Measurements from ENCODE around the gene THYN1.
"Not testable (repeated sequence)": the region's sequence is repeated elsewhere in the genome, so short reads cannot be mapped to it uniquely, and the experiment has no call there.

Gene THYN1

DNA sequence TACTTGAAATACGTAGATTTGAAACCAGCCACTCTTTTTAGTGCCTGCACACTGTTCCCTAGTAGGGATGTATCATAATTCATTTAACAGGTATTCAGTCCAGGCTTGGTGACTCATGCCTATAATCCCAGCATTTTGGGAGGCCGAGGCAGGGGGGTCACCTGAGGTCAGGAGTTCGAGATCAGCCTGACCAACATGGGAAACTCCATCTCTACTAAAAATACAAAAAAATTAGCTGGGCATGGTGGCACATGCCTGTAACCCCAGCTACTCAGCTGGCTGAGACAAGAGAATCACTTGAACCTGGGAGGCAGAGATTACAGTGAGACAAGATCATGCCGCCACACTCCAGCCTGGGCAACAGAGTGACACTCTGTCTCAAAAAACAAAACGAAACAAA is 31.2 kb upstream of the THYN1 start:
- not testable (repeated sequence) for H3K27ac ChIP-seq (ENCODE audit: low read depth, low read length); H3K4me1 ChIP-seq (ENCODE audit: insufficient read depth, low read length); H3K9ac ChIP-seq (ENCODE audit: low read depth, low read length); H3K9me3 ChIP-seq (ENCODE audit: insufficient read depth, low read depth, low read length); H3K4me3 ChIP-seq (ENCODE audit: low read length); H3K27me3 ChIP-seq (ENCODE audit: insufficient read depth, low read length)
- WGBS, result 96% methylated on average over 5 of the region's 5 CpGs
- H3K36me3 ChIP-seq (ENCODE audit: insufficient read depth, low read length), result peaks cover 13% of the 10 kb centered on the region

DNA sequence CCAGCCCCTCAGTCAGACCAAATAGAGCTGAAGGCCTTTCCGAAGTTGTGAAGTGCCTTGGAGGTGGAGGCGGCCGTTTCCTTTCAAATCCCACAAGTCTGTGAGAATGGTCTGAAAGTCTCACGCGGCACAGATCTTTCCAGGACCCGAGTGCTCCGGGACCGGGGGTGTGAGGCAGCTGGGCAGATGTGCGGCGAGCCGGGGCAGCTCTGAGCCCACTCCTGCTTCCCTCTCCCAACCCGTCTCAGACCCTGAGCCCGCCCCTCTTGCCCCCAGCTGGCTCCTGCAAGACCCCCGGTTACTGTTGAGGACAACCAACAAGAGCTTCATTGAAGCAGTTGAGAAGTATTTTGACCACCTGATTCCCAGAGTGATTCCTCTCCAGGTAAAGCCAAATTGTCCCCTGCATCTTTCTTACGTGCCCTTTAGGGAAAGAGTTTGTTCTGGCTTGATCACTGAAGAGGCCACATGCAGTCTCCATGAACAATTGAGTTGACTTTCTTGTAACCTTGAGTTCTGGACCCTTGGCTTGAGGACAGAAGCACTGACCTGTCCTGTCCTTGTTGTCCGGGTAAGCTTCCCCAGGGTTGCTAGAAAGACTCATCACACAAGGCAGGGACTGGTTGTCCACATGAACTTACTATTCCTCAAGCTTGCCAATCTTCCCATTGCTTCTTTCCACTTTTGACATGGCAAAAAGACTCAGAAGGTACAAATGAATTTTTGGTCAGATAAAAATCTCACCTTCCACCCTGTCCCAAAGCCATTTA is 30.5 kb upstream of the THYN1 start:
- Histone ChIP-seq H3K27me3 (ENCODE audit: insufficient read depth, low read length) (peaks cover 2% of the 10 kb centered on the region; the same call in 1 of the 2 replicates), H3K4me1 (ENCODE audit: insufficient read depth, low read length) (0 out of 2 replicates have a peak, but pooled peaks cover 4% of the 10 kb centered on the region), H3K27ac (ENCODE audit: low read depth, low read length) (no peak overlapping the region), H3K9ac (ENCODE audit: low read depth, low read length) (no peak overlapping the region), H3K36me3 (ENCODE audit: insufficient read depth, low read length) (peaks cover 17% of the 10 kb centered on the region), H3K4me3 (ENCODE audit: low read length) (no peak overlapping the region), H3K9me3 (ENCODE audit: insufficient read depth, low read depth, low read length) (no peaks in the 10 kb centered on the region)
- WGBS, result 92% methylated on average over 16 of the region's 16 CpGs

DNA sequence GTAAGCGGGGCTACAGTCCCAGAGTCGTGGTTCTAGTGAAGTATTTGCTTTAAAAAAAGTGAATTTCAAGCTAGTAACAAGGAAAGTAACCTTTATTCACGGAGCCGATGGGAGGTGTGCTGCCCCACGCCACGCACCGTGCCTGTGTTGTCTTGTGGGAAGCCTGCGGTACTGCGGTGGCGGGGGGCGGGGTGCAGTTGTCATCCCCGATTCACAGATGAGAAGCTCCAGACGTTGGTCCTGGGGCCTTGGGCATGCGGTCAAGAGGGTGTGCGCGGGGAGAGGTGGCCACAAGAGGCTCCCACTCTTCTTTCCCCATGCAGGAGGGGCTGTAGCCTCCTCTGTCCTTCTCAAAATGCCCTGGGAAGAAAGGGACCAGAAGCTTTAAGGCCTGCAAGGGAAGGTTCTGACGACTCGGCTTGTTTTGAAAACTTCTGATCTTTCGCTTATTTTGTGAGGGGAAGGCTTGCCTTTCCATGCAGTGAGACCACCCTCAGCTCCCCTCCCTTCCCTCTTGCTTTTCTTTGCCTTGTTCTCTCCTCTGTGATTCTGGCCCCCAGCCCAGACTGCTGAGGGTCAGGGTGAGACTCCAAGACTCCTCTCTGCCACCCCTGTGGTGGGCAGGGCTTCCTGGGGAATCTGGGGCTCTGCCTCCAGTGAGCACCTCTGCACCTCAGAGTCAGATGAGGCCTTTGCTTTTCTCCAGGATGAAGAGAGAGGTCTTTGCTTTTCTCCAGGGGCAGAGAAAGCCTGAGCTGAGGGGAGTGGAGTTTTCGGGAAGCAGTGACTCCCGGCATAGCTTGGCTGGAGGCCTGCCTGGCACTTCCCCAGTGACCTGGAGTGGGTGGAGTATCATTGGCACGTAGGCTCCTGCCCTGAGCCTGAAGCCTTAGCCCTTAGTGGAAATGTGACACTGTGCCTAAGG is 29.2 kb upstream of the THYN1 start:
- Histone ChIP-seq H3K27ac (ENCODE audit: low read depth, low read length) (no peak overlapping the region), H3K9me3 (ENCODE audit: insufficient read depth, low read depth, low read length) (no peaks in the 10 kb centered on the region), H3K4me3 (ENCODE audit: low read length) (no peak overlapping the region), H3K27me3 (ENCODE audit: insufficient read depth, low read length) (peaks cover 15% of the 10 kb centered on the region; the same call in 1 of the 2 replicates), H3K4me1 (ENCODE audit: insufficient read depth, low read length) (no peaks in the 10 kb centered on the region), H3K36me3 (ENCODE audit: insufficient read depth, low read length) (peaks cover 20% of the 10 kb centered on the region), H3K9ac (ENCODE audit: low read depth, low read length) (no peak overlapping the region)
- 91% methylated on average over 22 of the region's 22 CpGs for WGBS

DNA sequence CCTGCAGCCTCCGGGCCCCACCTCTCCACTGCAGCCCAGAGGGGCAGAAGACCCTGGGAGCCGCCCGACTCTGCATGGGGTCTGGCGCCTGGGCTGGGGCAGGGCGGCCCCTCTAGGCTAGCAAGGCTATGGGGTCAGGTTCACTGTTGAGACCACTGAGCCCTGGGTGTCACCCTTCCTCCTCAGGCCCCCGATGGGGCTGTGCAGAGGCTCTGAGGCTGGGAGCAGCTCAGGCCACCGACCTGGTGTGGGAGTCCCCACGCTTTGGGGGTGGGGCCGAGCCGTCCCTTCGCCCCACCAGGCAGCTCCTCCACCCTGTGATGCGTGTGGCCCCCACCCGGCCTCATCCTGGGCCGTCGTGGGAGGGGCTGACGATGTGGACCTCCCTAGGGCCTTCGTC is 28.5 kb upstream of the THYN1 start:
- not testable (repeated sequence) for H3K4me3 ChIP-seq (ENCODE audit: low read length); H3K27ac ChIP-seq (ENCODE audit: low read depth, low read length)
- H3K27me3 ChIP-seq (ENCODE audit: insufficient read depth, low read length), result peaks cover 22% of the 10 kb centered on the region; the same call in 1 of the 2 replicates

DNA sequence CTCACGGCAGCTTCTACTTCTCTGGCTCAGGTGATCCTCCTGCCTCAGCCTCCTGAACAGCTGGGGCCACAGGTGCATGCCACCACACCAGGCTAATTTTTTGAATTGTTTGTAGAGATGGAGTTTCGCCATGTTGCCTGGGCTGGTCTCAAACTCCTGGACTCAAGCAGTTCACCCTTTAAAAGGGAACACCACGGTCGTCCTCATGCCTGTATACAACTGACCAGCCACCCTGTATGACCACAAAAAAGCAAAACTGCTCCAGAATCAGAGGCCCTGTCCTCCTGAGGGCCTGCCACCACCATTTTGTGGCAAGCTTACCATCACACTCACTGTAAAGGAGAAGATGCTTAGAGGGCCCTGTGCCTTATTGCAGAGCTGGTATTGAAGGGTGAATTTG is 25.2 kb upstream of the THYN1 start:
- Histone ChIP-seq H3K9me3 (ENCODE audit: insufficient read depth, low read depth, low read length) (no peaks in the 10 kb centered on the region), H3K9ac (ENCODE audit: low read depth, low read length) (no peak overlapping the region), H3K36me3 (ENCODE audit: insufficient read depth, low read length) (peaks cover 7% of the 10 kb centered on the region; the same call in 1 of the 2 replicates), H3K27ac (ENCODE audit: low read depth, low read length) (no peak overlapping the region), H3K4me3 (ENCODE audit: low read length) (no peak overlapping the region), H3K4me1 (ENCODE audit: insufficient read depth, low read length) (peaks cover 15% of the 10 kb centered on the region), H3K27me3 (ENCODE audit: insufficient read depth, low read length) (peaks cover 55% of the 10 kb centered on the region)
- 87% methylated on average over 4 of the region's 4 CpGs for WGBS

More for the DNA sequence above, 28.5 kb upstream of the THYN1 start:
- not testable (repeated sequence) for H3K9ac ChIP-seq (ENCODE audit: low read depth, low read length); H3K4me1 ChIP-seq (ENCODE audit: insufficient read depth, low read length); H3K9me3 ChIP-seq (ENCODE audit: insufficient read depth, low read depth, low read length)
- 83% methylated on average over 10 of the region's 17 CpGs for WGBS
- peaks cover 20% of the 10 kb centered on the region for H3K36me3 ChIP-seq (ENCODE audit: insufficient read depth, low read length)

DNA sequence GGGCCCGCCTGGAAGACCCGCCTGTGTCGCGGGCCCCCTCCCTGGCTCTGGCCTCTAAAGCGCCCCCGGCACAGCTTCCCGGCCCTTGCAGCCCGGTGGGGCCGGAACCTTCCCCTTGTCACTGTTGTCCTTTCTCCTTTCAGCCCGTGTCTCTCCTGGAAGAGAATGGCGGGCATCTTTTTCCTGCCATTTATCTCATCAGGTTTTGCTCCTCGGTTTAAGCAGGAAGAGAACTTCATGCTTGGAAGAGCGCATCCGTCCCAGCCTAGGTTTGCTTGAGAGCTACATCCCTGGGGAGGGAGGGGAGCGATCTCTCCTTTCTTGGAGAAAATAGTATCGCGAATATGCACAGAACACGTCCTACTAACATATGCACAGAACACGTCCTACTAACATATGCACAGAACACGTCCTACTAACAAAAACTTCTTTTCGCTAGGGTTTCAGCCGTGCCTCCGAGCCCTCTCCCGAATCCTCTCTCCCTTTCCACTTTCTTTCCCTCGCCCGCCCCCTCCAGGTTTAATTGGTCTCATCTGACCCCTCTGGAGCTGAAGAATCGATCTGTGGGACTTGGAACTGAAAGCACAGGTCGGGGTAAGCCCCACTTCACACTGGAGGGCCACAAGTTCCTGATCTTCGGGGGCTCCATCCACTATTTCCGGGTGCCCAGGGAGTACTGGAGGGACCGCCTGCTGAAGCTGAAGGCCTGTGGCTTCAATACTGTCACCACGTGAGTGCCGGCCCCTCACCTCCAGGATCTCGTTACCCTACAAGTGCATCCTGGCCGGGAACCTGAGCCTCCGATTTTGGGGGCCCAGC is 24.2 kb upstream of the THYN1 start:
- Histone ChIP-seq H3K4me1 (ENCODE audit: insufficient read depth, low read length) (peaks cover 22% of the 10 kb centered on the region), H3K27ac (ENCODE audit: low read depth, low read length) (no peak overlapping the region), H3K9ac (ENCODE audit: low read depth, low read length) (peak overlapping the region; percentile 65), H3K4me3 (ENCODE audit: low read length) (peak overlapping the region; percentile 76), H3K9me3 (ENCODE audit: insufficient read depth, low read depth, low read length) (no peaks in the 10 kb centered on the region), H3K36me3 (ENCODE audit: insufficient read depth, low read length) (peaks cover 7% of the 10 kb centered on the region; the same call in 1 of the 2 replicates), H3K27me3 (ENCODE audit: insufficient read depth, low read length) (peaks cover 65% of the 10 kb centered on the region)
- 12% methylated on average over 36 of the region's 36 CpGs for WGBS

DNA sequence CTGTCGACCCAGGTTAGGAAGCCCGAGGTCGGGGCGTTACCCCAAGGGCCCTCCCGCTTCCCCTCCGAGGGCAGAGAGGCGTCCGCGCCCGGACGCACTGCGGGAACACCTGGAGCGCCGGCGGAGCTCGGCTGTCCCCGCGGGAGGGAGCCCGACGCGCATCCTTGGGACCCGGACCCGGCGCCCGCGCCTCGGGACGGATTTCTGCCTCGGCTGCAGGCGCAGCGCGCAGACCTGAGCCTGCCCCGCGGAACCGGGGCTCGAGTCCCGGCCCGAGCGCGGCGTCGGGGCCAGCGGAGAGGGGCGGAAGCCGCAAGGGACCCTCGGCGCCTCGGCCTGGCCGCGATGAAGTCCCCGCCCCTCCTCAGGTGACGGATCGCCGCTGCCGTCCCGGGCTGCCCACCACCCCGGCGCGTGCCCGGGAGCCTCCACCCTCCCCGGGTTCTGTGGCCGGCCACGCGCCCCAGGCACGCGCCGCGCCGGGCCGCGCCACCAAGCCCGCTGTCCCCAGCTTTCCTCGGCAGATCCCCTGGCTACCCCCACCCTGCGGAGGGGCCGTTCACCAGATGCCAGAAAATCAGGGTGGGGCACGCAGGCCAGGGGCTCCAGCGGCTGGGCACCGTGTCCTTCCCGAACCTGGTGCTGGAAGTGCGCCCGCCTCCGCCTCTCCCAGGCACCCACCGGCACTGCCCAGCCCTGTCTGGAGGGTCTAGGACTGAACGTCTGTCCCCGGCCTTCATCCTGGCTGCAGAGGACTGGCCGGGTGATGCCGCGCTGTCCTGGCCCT is 23.4 kb upstream of the THYN1 start:
- no peaks in the 10 kb centered on the region for H3K9me3 ChIP-seq (ENCODE audit: insufficient read depth, low read depth, low read length)
- H3K4me3 ChIP-seq (ENCODE audit: low read length), result peak overlapping the region; percentile 76
- H3K27me3 ChIP-seq (ENCODE audit: insufficient read depth, low read length), result peaks cover 71% of the 10 kb centered on the region
- H3K9ac ChIP-seq (ENCODE audit: low read depth, low read length), result peak overlapping the region; percentile 65
- WGBS, result under 1% methylated on average over 88 of the region's 88 CpGs
- H3K27ac ChIP-seq (ENCODE audit: low read depth, low read length), result no peak overlapping the region
- H3K36me3 ChIP-seq (ENCODE audit: insufficient read depth, low read length), result peaks cover 7% of the 10 kb centered on the region; the same call in 1 of the 2 replicates
- peaks cover 31% of the 10 kb centered on the region for H3K4me1 ChIP-seq (ENCODE audit: insufficient read depth, low read length)

DNA sequence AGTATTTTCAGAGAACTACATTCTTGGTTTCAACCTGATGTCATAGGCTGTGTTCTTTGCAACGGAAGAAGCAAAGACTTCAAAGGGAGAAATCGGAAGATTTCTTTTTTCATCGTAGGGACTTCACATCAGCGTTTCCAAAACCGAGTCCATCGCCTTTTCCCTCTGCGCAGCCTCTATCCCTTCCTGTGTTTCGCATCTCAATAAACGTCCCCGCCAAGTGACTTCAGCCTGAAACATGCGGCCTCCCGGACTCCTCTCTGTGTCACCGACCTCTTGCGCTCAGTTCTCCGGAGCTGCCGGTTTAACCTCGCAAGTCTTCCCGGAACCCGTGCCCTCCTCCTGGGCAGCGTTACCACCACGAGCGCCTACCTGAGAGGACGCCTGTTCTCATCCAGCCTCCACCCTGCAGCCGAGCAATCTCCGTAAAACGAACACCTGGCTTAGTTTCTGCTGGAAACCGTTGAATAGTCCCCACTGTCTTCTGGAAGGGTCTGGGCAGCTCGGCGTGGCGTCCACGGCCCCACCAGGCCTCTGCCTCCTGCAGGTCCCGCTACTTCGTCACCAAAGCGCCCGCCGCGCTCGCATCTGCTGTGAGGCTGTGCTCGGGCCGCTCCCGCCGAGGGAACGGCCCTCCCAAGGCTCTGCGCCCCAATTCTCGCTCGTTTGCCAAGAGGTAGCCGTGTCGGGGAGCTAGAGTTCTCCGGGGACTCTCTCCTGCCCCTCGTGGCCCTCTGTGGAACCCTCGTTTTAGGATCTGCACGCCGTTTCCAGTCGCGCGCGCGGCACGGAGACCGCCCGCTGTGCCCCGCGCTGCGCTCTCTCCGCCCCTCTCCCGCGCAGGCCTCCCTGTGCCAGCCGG is 22.6 kb upstream of the THYN1 start, which contains the start of gene GLB1L3:
Gene GLB1L3, plus strand, starts transcription at position 846 of the 862 bp plus-strand sequence. CDS start 362 bp downstream, outside the sequence.
- Histone ChIP-seq H3K27me3 (ENCODE audit: insufficient read depth, low read length) (peaks cover 72% of the 10 kb centered on the region), H3K27ac (ENCODE audit: low read depth, low read length) (peak within 1 kb of the TSS; percentile 7; the same call in 1 of the 2 replicates), H3K9ac (ENCODE audit: low read depth, low read length) (peak within 1 kb of the TSS; percentile 65), H3K4me3 (ENCODE audit: low read length) (peak within 1 kb of the TSS; percentile 76), H3K4me1 (ENCODE audit: insufficient read depth, low read length) (peaks cover 35% of the 10 kb centered on the region), H3K9me3 (ENCODE audit: insufficient read depth, low read depth, low read length) (no peaks in the 10 kb centered on the region), H3K36me3 (ENCODE audit: insufficient read depth, low read length) (peaks cover 7% of the 10 kb centered on the region; the same call in 1 of the 2 replicates)
- WGBS, result under 1% methylated on average over 68 of the region's 68 CpGs

DNA sequence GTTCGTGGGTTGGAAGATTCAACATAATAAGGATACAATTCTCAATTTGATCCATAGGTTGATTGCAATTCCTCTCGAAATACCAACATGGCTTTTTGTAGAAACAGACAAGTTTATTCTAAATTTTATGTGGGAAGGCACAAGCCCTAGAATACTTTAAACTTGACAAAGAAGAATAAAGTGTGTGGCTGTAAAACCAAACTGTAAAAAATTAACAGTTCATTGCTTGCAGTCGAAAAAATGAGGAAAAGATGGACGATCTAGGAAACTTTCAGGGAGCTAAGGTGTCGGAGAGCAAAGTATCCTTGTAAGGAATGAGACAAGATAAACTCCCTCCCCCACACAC is 22.0 kb upstream of the THYN1 start:
- H3K36me3 ChIP-seq (ENCODE audit: insufficient read depth, low read length), result peaks cover 7% of the 10 kb centered on the region; the same call in 1 of the 2 replicates
- H3K27ac ChIP-seq (ENCODE audit: low read depth, low read length), result no peak overlapping the region
- peak overlapping the region; percentile 76 for H3K4me3 ChIP-seq (ENCODE audit: low read length)
- 5% methylated on average over 4 of the region's 5 CpGs for WGBS
- peak overlapping the region; percentile 65 for H3K9ac ChIP-seq (ENCODE audit: low read depth, low read length)
- H3K27me3 ChIP-seq (ENCODE audit: insufficient read depth, low read length), result peaks cover 74% of the 10 kb centered on the region
- H3K4me1 ChIP-seq (ENCODE audit: insufficient read depth, low read length), result peaks cover 39% of the 10 kb centered on the region
- H3K9me3 ChIP-seq (ENCODE audit: insufficient read depth, low read depth, low read length), result no peaks in the 10 kb centered on the region

All from HUES64 (cell line).